T-cell (primary cell): ENCODE measurements around the gene ZNF154. TPM values are rescaled to one million over a fixed set of nuclear protein-coding genes. Genes with fewer than 3 reads are reported as not detected.
A peak's percentile ranks its signal among the peaks of the same experiment; 100 is the strongest.

ENCODE experiments used
- ATAC-seq, 4 experiments: fragments of 200-7000 bp in 3 of 4; fragments of 150-1000 bp in 1 of 4; cut with Tn5 transposase; replicated peaks in 1 of 4; 1 replicate in 3 of 4; 2 replicates in 1 of 4; pipeline ENCODE4 v1.10.0; 2021; ENCODE audit warnings: moderate library complexity in 3 of 4, mild to moderate bottlenecking in 2 of 4, moderate number of reproducible peaks in 1 of 4
- CTCF ChIA-PET, 2 donors: fragments of 300-600 bp; sonication (Branson Sonifier 250); formaldehyde crosslinking; loops; one replicate each; lab custom pipeline; 2022; ENCODE audit warnings: antibody characterized with exemption in 2 of 2; lab: Charles Lee
- POLR2A ChIA-PET, 2 donors: fragments of 300-600 bp; sonication (Branson Sonifier 250); formaldehyde crosslinking; loops; one replicate each; lab custom pipeline; 2022; ENCODE audit warnings: antibody characterized with exemption in 2 of 2; lab: Charles Lee
- DNase-seq, 35 experiments: peaks; one replicate each; pipeline versions ENCODE4 v3.0.0 to v3.0.0-alpha.2; 2013 to 2023
- H3K27ac ChIP-seq: one replicate; pipeline ENCODE4 v1.5.1; 2013; ENCODE audit warnings: low read length
- H3K27me3 ChIP-seq, 2 experiments: replicated peaks in 1 of 2; 1 replicate in 1 of 2; 2 replicates in 1 of 2; pipeline versions ENCODE4 v1.6.1 to v1.7.0; 2013; ENCODE audit warnings: low read length in 1 of 2, mixed read lengths in 1 of 2; ENCODE audit not compliant: control insufficient read depth in 2 of 2, insufficient read depth in 2 of 2; ENCODE audit errors: extremely low read depth in 1 of 2
- H3K36me3 ChIP-seq, 2 donors: 1 replicate in 1 of 2; 2 replicates in 1 of 2; pipeline versions ENCODE4 v1.6.1 to v1.7.0; 2013; ENCODE audit warnings: low read length in 1 of 2; ENCODE audit not compliant: control insufficient read depth in 2 of 2, insufficient read depth in 1 of 2; ENCODE audit errors: extremely low read depth in 1 of 2
- H3K4me1 ChIP-seq, 2 experiments: 1 replicate in 1 of 2; 2 replicates in 1 of 2; pipeline versions ENCODE4 v1.6.1 to v1.7.0; 2013; ENCODE audit warnings: low read length in 2 of 2, mixed read lengths in 1 of 2; ENCODE audit not compliant: insufficient read depth in 2 of 2, control insufficient read depth in 1 of 2; ENCODE audit errors: extremely low read depth in 1 of 2
- H3K4me3 ChIP-seq, 2 donors: 1 replicate in 1 of 2; 2 replicates in 1 of 2; pipeline versions ENCODE4 v1.5.1 to v1.7.0; 2013; ENCODE audit warnings: mild to moderate bottlenecking in 2 of 2, low read length in 1 of 2, moderate library complexity in 1 of 2; ENCODE audit not compliant: control insufficient read depth in 1 of 2; ENCODE audit errors: extremely low read depth in 1 of 2
- H3K9me3 ChIP-seq: 2 replicates; pipeline ENCODE4 v1.7.0; 2013
- H3K27ac Mint-ChIP-seq, 2 donors: one replicate each; pipeline ENCODE4 v1.8.0; 2020 to 2021; ENCODE audit warnings: mild to moderate bottlenecking in 2 of 2, mixed read lengths in 2 of 2
- H3K27me3 Mint-ChIP-seq, 2 donors: one replicate each; pipeline ENCODE4 v1.8.0; 2021 to 2022; ENCODE audit warnings: mixed read lengths in 2 of 2
- H3K36me3 Mint-ChIP-seq: one replicate; pipeline ENCODE4 v1.8.0; 2021; ENCODE audit warnings: mixed read lengths
- H3K4me1 Mint-ChIP-seq, 3 donors: one replicate each; pipeline ENCODE4 v1.8.0; 2020 to 2022; ENCODE audit warnings: mixed read lengths in 3 of 3, mild to moderate bottlenecking in 1 of 3
- H3K4me3 Mint-ChIP-seq, 3 donors: one replicate each; pipeline ENCODE4 v1.8.0; 2020 to 2022; ENCODE audit warnings: mild to moderate bottlenecking in 3 of 3, mixed read lengths in 3 of 3, moderate library complexity in 3 of 3
- H3K9me3 Mint-ChIP-seq, 3 donors: one replicate each; pipeline ENCODE4 v1.8.0; 2020 to 2022; ENCODE audit warnings: mixed read lengths in 3 of 3
- WGBS: methylation state at CpG from one replicate; pipeline ENCODE4 v1.1.5; 2013; ENCODE audit warnings: missing lambda C conversion rate; ENCODE audit not compliant: insufficient coverage; 5-methylcytosine and 5-hydroxymethylcytosine counted together
- total RNA-seq, 35 experiments: library from RNA in 6 of 35; stranded (reverse) in 6 of 35; fragments of 120-200 nt in 1 of 35; gene quantifications; one replicate each; pipeline versions ENCODE4 v1.2.1 to v1.2.4 and lab custom pipeline; 2013 to 2026

The ZNF154 gene
- total RNA-seq (10 to 100 TPM in 2 of 5 donors, 1 to 10 TPM in 3; 6.3 to 16.2 (median 7.7) TPM), total RNA-seq (lab: John Stamatoyannopoulos, UW) (5.4 to 25.9 (median 19.4) reads per million in 29 experiments)
- total RNA-seq (2013), result 6.3 TPM

GRCh38 chr19:57708641-57709361 lies at the start of gene ZNF154:
Gene ZNF154, minus strand, starts transcription at chr19:57709204. Its CDS starts 233 bp downstream, at chr19:57708971.
- peaks cover 61% of the 10 kb centered on the region for H3K36me3 Mint-ChIP-seq
- Histone ChIP-seq H3K4me1 (peaks cover 11 to 12% of the 10 kb centered on the region in 2 experiments), H3K4me3 (peak within 1 kb of the TSS; percentile 55 to 71), H3K9me3 (no peaks in the 10 kb centered on the region), H3K27me3 (peaks cover 0 to 13% of the 10 kb centered on the region in 2 experiments), H3K36me3 (peaks cover 0 to 13% of the 10 kb centered on the region in 2 donors), H3K27ac (peak within 1 kb of the TSS; percentile 80)
- H3K27me3 Mint-ChIP-seq, result peaks cover 0 to 11% of the 10 kb centered on the region in 2 donors
- H3K9me3 Mint-ChIP-seq, result peaks cover 14 to 56% (median 53%) of the 10 kb centered on the region in 3 donors
- DNase-seq (peak in 34 of 35 experiments; percentile 11 to 78 (median 48)), ATAC-seq (peak; percentile 86 to 95 (median 88))
- peak within 1 kb of the TSS; percentile 76 to 94 (median 88) for H3K4me3 Mint-ChIP-seq
- POLR2A ChIA-PET, result interaction anchor here (0.6 to 1.4 kb wide), 3 partner anchors 18 to 756 kb away, joined by 3 to 13 read pairs (median 5); partner anchors contain the start of gene ZNF671 (in 1 of the 2)
- 6% methylated on average over 53 of the region's 53 CpGs for WGBS
- peaks cover 12 to 33% (median 31%) of the 10 kb centered on the region in 3 donors for H3K4me1 Mint-ChIP-seq
- peak within 1 kb of the TSS; percentile 42 to 82 for H3K27ac Mint-ChIP-seq
- CTCF ChIA-PET, result interaction anchor here (0.6 to 0.7 kb wide), 3 partner anchors 27 to 206 kb away, joined by 3 read pairs; no protein-coding TSS in a partner anchor

- no peak for DNase-seq
- H3K27me3 ChIP-seq, result no peaks in the 10 kb centered on the region
- no peaks in the 10 kb centered on the region for H3K4me1 Mint-ChIP-seq
- peaks cover 18% of the 10 kb centered on the region for H3K9me3 ChIP-seq
- no peak overlapping the region for H3K4me3 Mint-ChIP-seq
- peaks cover 4 to 49% (median 44%) of the 10 kb centered on the region in 3 donors for H3K9me3 Mint-ChIP-seq
- no peak overlapping the region for H3K27ac Mint-ChIP-seq
- H3K4me3 ChIP-seq, result no peak overlapping the region
- H3K27me3 Mint-ChIP-seq, result no peaks in the 10 kb centered on the region
- ChIA-PET CTCF (interaction anchor here in 1 of 2 donors (0.5 kb wide), 1 partner anchor 15 kb away, joined by 5 read pairs; no protein-coding TSS in a partner anchor), POLR2A (interaction anchor here in 1 of 2 donors (0.6 kb wide), 1 partner anchor 11 kb away, joined by 3 read pairs; the partner anchor contains the start of gene ZNF586)
- no peaks in the 10 kb centered on the region for H3K4me1 ChIP-seq
- no CpG with 5 or more reads among the region's 2 CpGs for WGBS
- H3K36me3 Mint-ChIP-seq, result peaks cover 88% of the 10 kb centered on the region
- no peak overlapping the region for H3K27ac ChIP-seq
- no peak for ATAC-seq
- H3K36me3 ChIP-seq, result peaks cover 14 to 29% of the 10 kb centered on the region in 2 donors
Measured at GRCh38 chr19:57757941-57758340, 48.9 kb upstream of the ZNF154 start.

- no peaks in the 10 kb centered on the region for H3K27me3 ChIP-seq
- H3K9me3 ChIP-seq, result peaks cover 21% of the 10 kb centered on the region
- H3K4me1 Mint-ChIP-seq, result peaks cover 0 to 13% (median 2%) of the 10 kb centered on the region in 3 donors
- ChIA-PET CTCF (no interaction called here), POLR2A (no interaction called here)
- ATAC-seq, result no peak
- no peak overlapping the region for H3K27ac Mint-ChIP-seq
- no peaks in the 10 kb centered on the region for H3K27me3 Mint-ChIP-seq
- H3K36me3 Mint-ChIP-seq, result peaks cover 97% of the 10 kb centered on the region
- no peak overlapping the region for H3K4me3 ChIP-seq
- H3K36me3 ChIP-seq, result peaks cover 29 to 55% of the 10 kb centered on the region in 2 donors
- WGBS, result 100% methylated on average over 3 of the region's 4 CpGs
- DNase-seq, result no peak
- H3K9me3 Mint-ChIP-seq, result peaks cover 23 to 65% (median 64%) of the 10 kb centered on the region in 3 donors
- no peaks in the 10 kb centered on the region for H3K4me1 ChIP-seq
- H3K27ac ChIP-seq, result no peak overlapping the region
- no peak overlapping the region for H3K4me3 Mint-ChIP-seq
Measured at GRCh38 chr19:57755031-57755430, 46.0 kb upstream of the ZNF154 start.

DNA sequence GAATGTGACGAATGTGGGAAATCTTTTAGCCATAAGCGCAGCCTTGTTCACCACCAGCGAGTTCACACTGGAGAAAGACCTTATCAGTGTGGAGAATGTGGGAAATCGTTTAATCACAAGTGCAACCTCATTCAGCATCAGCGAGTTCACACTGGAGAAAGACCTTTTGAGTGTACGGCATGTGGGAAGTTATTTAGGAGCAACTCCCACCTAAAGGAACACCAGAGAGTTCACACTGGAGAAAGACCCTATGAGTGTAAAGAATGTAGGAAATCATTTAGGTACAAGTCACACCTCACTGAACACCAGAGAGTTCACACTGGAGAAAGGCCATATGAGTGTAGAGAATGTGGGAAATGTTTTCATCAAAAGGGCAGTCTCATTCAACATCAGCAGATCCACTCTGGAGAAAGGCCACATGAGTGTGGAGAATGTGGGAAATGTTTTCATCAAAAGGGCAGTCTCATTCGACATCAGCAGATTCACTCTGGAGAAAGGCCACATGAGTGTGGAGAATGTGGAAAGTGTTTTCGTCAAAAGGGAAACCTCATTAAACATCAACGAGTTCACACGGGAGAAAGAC lies 45.2 kb upstream of the ZNF154 start:
- DNase-seq (no peak), ATAC-seq (no peak)
- CTCF ChIA-PET, result no interaction called here
- Histone ChIP-seq H3K27ac (no peak overlapping the region), H3K9me3 (peaks cover 28% of the 10 kb centered on the region), H3K4me1 (no peaks in the 10 kb centered on the region), H3K36me3 (peaks cover 29 to 60% of the 10 kb centered on the region in 2 donors), H3K4me3 (no peak overlapping the region), H3K27me3 (no peaks in the 10 kb centered on the region)
- Mint-ChIP-seq H3K9me3 (peaks cover 20 to 68% (median 67%) of the 10 kb centered on the region in 3 donors), H3K4me1 (peaks cover 5 to 19% (median 6%) of the 10 kb centered on the region in 3 donors), H3K36me3 (peaks cover 97% of the 10 kb centered on the region), H3K4me3 (peak overlapping the region in 1 of 3 donors; percentile 24), H3K27ac (no peak overlapping the region), H3K27me3 (no peaks in the 10 kb centered on the region)
- POLR2A ChIA-PET, result no interaction called here
- 100% methylated on average over 1 of the region's 10 CpGs for WGBS

DNA sequence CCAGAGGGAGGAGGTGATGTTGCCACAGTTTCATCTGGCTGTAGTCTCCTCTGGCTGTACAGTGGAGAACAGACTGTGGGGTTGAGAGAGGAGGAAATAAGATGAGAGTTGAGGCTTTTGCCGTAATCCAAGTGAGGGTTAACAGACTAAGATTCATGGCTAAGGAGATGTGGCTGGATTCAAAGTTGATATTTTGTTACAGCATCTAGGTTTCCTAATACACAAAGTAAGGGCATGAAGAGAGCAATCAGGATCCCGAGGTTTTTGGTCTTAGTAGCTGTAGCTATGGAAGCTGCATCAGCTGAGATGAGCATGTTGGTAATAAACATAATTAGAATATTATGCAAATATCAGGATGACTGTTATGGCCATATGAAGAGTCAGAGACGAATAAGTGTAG lies 39.0 kb upstream of the ZNF154 start:
- ChIA-PET POLR2A (no interaction called here), CTCF (no interaction called here)
- H3K4me1 Mint-ChIP-seq, result peaks cover 28 to 44% (median 29%) of the 10 kb centered on the region in 3 donors
- H3K27me3 Mint-ChIP-seq, result no peaks in the 10 kb centered on the region
- peaks cover 57% of the 10 kb centered on the region for H3K36me3 Mint-ChIP-seq
- H3K4me3 Mint-ChIP-seq, result peak overlapping the region; percentile 89 to 100 (median 91)
- Histone ChIP-seq H3K27ac (no peak overlapping the region), H3K9me3 (peaks cover 16% of the 10 kb centered on the region), H3K4me3 (peak overlapping the region; percentile 86 to 90), H3K36me3 (peaks cover 22 to 44% of the 10 kb centered on the region in 2 donors), H3K4me1 (peaks cover 9 to 15% of the 10 kb centered on the region in 2 experiments), H3K27me3 (no peaks in the 10 kb centered on the region)
- WGBS, result 83% methylated on average over 1 of the region's 3 CpGs
- no peak for DNase-seq
- ATAC-seq, result no peak
- no peak overlapping the region for H3K27ac Mint-ChIP-seq
- H3K9me3 Mint-ChIP-seq, result peaks cover 28 to 50% (median 41%) of the 10 kb centered on the region in 3 donors

DNA sequence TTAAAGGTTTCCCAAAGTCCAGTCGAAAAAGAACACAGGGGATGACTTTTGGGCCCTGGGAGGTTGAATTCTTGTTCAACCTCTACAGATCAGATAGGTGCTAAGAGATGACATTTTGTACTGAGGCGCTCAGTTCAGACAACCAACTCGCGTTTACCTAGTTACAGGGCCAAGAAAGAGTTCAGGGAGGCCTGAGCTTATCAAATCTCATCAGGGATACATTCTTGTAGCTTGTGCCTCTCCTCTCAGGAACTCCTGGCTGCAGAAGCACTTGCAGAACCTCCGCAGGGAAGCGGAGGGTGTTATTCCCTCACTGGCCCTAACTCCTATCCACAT lies 38.4 kb upstream of the ZNF154 start:
- H3K27ac Mint-ChIP-seq, result peak overlapping the region; percentile 48 to 92
- no peak for DNase-seq
- peaks cover 28 to 44% (median 29%) of the 10 kb centered on the region in 3 donors for H3K4me1 Mint-ChIP-seq
- Histone ChIP-seq H3K4me1 (peaks cover 9 to 15% of the 10 kb centered on the region in 2 experiments), H3K36me3 (peaks cover 16 to 38% of the 10 kb centered on the region in 2 donors), H3K4me3 (peak overlapping the region; percentile 86 to 90), H3K27ac (peak overlapping the region; percentile 80), H3K9me3 (peaks cover 12% of the 10 kb centered on the region), H3K27me3 (no peaks in the 10 kb centered on the region)
- H3K9me3 Mint-ChIP-seq, result peaks cover 24 to 44% (median 35%) of the 10 kb centered on the region in 3 donors
- H3K36me3 Mint-ChIP-seq, result peaks cover 51% of the 10 kb centered on the region
- H3K27me3 Mint-ChIP-seq, result no peaks in the 10 kb centered on the region
- 50% methylated on average over 2 of the region's 6 CpGs for WGBS
- no peak for ATAC-seq
- peak overlapping the region; percentile 89 to 100 (median 91) for H3K4me3 Mint-ChIP-seq
- ChIA-PET POLR2A (interaction anchor here (0.7 to 1.5 kb wide), 2 partner anchors 63 to 169 kb away, joined by 3 to 5 read pairs; partner anchors contain the start of gene ZNF417 (in 1 of the 2)), CTCF (no interaction called here)
